HEK293 (cell line): ENCODE data around the gene AMZ2.

Experiments used
- BCL11A ChIP-seq: fragments of 450-650 bp; formaldehyde crosslinking; IDR thresholded peaks from 2 replicates; pipeline ENCODE4 v1.5.1; 2016; ENCODE audit warnings: low read depth, missing biosample characterization, missing genetic modification characterization
- BCL11B ChIP-seq: fragments of 450-650 bp; formaldehyde crosslinking; IDR thresholded peaks from 2 replicates; pipeline ENCODE4 v1.5.1; 2016; ENCODE audit warnings: low read depth, missing biosample characterization, missing genetic modification characterization
- ELK4 ChIP-seq: IDR thresholded peaks from 2 replicates; pipeline ENCODE4 v1.6.1; 2011; ENCODE audit warnings: mild to moderate bottlenecking, low read depth, low read length, borderline replicate concordance
- FEZF1 ChIP-seq: fragments of 450-650 bp; formaldehyde crosslinking; IDR thresholded peaks from 2 replicates; pipeline ENCODE4 v1.5.1; 2016; ENCODE audit warnings: missing biosample characterization, missing genetic modification characterization
- HOXC10 ChIP-seq: sonication (generic); formaldehyde crosslinking; IDR thresholded peaks from 2 replicates; pipeline ENCODE4 v1.8.1; 2023; ENCODE audit warnings: mild to moderate bottlenecking, missing genetic modification reagents
- KLF16 ChIP-seq: fragments of 450-650 bp; formaldehyde crosslinking; IDR thresholded peaks from 2 replicates; pipeline ENCODE4 v1.5.1; 2017; ENCODE audit warnings: missing biosample characterization, missing genetic modification characterization
- OSR2 ChIP-seq: fragments of 450-650 bp; formaldehyde crosslinking; IDR thresholded peaks from 2 replicates; pipeline ENCODE4 v1.5.1; 2016; ENCODE audit warnings: missing biosample characterization, missing genetic modification characterization
- OVOL3 ChIP-seq: fragments of 450-650 bp; formaldehyde crosslinking; IDR thresholded peaks from 2 replicates; pipeline ENCODE4 v1.5.1; 2016; ENCODE audit warnings: missing biosample characterization, missing genetic modification characterization
- PRDM6 ChIP-seq: fragments of 450-650 bp; formaldehyde crosslinking; IDR thresholded peaks from 2 replicates; pipeline ENCODE4 v1.5.1; 2017; ENCODE audit warnings: missing biosample characterization, missing genetic modification characterization
- RBAK ChIP-seq: fragments of 450-650 bp; formaldehyde crosslinking; IDR thresholded peaks from 2 replicates; pipeline ENCODE4 v1.5.1; 2016; ENCODE audit warnings: missing biosample characterization, missing genetic modification characterization
- WT1 ChIP-seq: fragments of 450-650 bp; formaldehyde crosslinking; IDR thresholded peaks from 2 replicates; pipeline ENCODE4 v1.5.1; 2016; ENCODE audit warnings: missing biosample characterization, missing genetic modification characterization
- ZBTB7A ChIP-seq: fragments of 450-650 bp; formaldehyde crosslinking; IDR thresholded peaks from 2 replicates; pipeline ENCODE4 v1.5.1; 2016; ENCODE audit warnings: low read depth, missing biosample characterization, missing genetic modification characterization
- ZFP37 ChIP-seq: fragments of 450-650 bp; formaldehyde crosslinking; IDR thresholded peaks from 2 replicates; pipeline ENCODE4 v1.5.1; 2016; ENCODE audit warnings: missing biosample characterization, missing genetic modification characterization
- ZIC2 ChIP-seq: fragments of 450-650 bp; formaldehyde crosslinking; IDR thresholded peaks from 2 replicates; pipeline ENCODE4 v1.5.1; 2016; ENCODE audit warnings: missing biosample characterization, missing genetic modification characterization
- ZNF112 ChIP-seq: fragments of 450-650 bp; formaldehyde crosslinking; IDR thresholded peaks from 2 replicates; pipeline ENCODE4 v1.5.0; 2017; ENCODE audit warnings: missing biosample characterization, missing genetic modification characterization
- ZNF155 ChIP-seq: fragments of 450-650 bp; formaldehyde crosslinking; IDR thresholded peaks from 2 replicates; pipeline ENCODE4 v1.5.1; 2016; ENCODE audit warnings: missing biosample characterization, missing genetic modification characterization
- ZNF174 ChIP-seq: fragments of 450-650 bp; formaldehyde crosslinking; IDR thresholded peaks from 2 replicates; pipeline ENCODE4 v1.5.0; 2017; ENCODE audit warnings: missing biosample characterization, mild to moderate bottlenecking, missing genetic modification characterization
- ZNF221 ChIP-seq: fragments of 450-650 bp; formaldehyde crosslinking; IDR thresholded peaks from 2 replicates; pipeline ENCODE4 v1.5.1; 2017; ENCODE audit warnings: missing biosample characterization, missing genetic modification characterization, borderline replicate concordance
- ZNF341 ChIP-seq: fragments of 450-650 bp; formaldehyde crosslinking; IDR thresholded peaks from 2 replicates; pipeline ENCODE4; 2016; ENCODE audit warnings: low read depth, missing biosample characterization, missing genetic modification characterization
- ZNF354C ChIP-seq: fragments of 450-650 bp; formaldehyde crosslinking; IDR thresholded peaks from 2 replicates; pipeline ENCODE4 v1.5.1; 2016; ENCODE audit warnings: missing biosample characterization, missing genetic modification characterization, low read depth, borderline replicate concordance
- ZNF37A ChIP-seq: fragments of 450-650 bp; IDR thresholded peaks from 2 replicates; pipeline ENCODE4 v1.5.1; 2018; ENCODE audit warnings: missing biosample characterization, missing genetic modification characterization
- ZNF473 ChIP-seq: fragments of 450-650 bp; formaldehyde crosslinking; IDR thresholded peaks from 2 replicates; pipeline ENCODE4 v1.5.1; 2017; ENCODE audit warnings: missing biosample characterization, missing genetic modification characterization
- ZNF510 ChIP-seq: fragments of 450-650 bp; formaldehyde crosslinking; IDR thresholded peaks from 2 replicates; pipeline ENCODE4 v1.5.1; 2018; ENCODE audit warnings: mild to moderate bottlenecking, missing genetic modification characterization, missing biosample characterization; ENCODE audit not compliant: insufficient replicate concordance
- ZNF530 ChIP-seq: fragments of 450-650 bp; formaldehyde crosslinking; IDR thresholded peaks from 2 replicates; pipeline ENCODE4 v1.5.1; 2016; ENCODE audit warnings: low read depth, missing biosample characterization, missing genetic modification characterization
- ZNF561 ChIP-seq: fragments of 450-650 bp; IDR thresholded peaks from 2 replicates; pipeline ENCODE4 v1.5.1; 2018; ENCODE audit warnings: missing biosample characterization, missing genetic modification characterization, borderline replicate concordance
- ZNF610 ChIP-seq: fragments of 450-650 bp; formaldehyde crosslinking; IDR thresholded peaks from 2 replicates; pipeline ENCODE4 v1.5.1; 2016; ENCODE audit warnings: missing biosample characterization, missing genetic modification characterization, borderline replicate concordance
- ZNF626 ChIP-seq: fragments of 450-650 bp; sonication (Bioruptor Pico); formaldehyde crosslinking; IDR thresholded peaks from 2 replicates; pipeline ENCODE4 v1.5.1; 2018; ENCODE audit warnings: missing biosample characterization, missing genetic modification characterization, inconsistent platforms
- ZNF629 ChIP-seq: fragments of 450-650 bp; formaldehyde crosslinking; IDR thresholded peaks from 2 replicates; pipeline ENCODE4 v1.5.1; 2017; ENCODE audit warnings: missing biosample characterization, missing genetic modification characterization
- ZNF658 ChIP-seq: fragments of 450-650 bp; formaldehyde crosslinking; IDR thresholded peaks from 2 replicates; pipeline ENCODE4; 2016; ENCODE audit warnings: missing biosample characterization, missing genetic modification characterization
- ZNF701 ChIP-seq: fragments of 450-650 bp; formaldehyde crosslinking; IDR thresholded peaks from 2 replicates; pipeline ENCODE4 v1.5.1; 2016; ENCODE audit warnings: missing biosample characterization, missing genetic modification characterization
- ZNF777 ChIP-seq: fragments of 450-650 bp; formaldehyde crosslinking; IDR thresholded peaks from 2 replicates; pipeline ENCODE4 v1.5.1; 2017; ENCODE audit warnings: missing biosample characterization, missing genetic modification characterization, borderline replicate concordance
- ZNF792 ChIP-seq: fragments of 450-650 bp; formaldehyde crosslinking; IDR thresholded peaks from 2 replicates; pipeline ENCODE4 v1.5.1; 2016; ENCODE audit warnings: missing biosample characterization, missing genetic modification characterization
- ZNF843 ChIP-seq: fragments of 450-650 bp; formaldehyde crosslinking; IDR thresholded peaks from 2 replicates; pipeline ENCODE4 v1.5.1; 2016; ENCODE audit warnings: missing biosample characterization, missing genetic modification characterization
- ZSCAN30 ChIP-seq: fragments of 450-650 bp; IDR thresholded peaks from 2 replicates; pipeline ENCODE4 v1.5.1; 2018; ENCODE audit warnings: missing biosample characterization, mild to moderate bottlenecking, missing genetic modification characterization, moderate library complexity
- TF ChIP-seq, protein P1 (sequence below): fragments of 450-650 bp; formaldehyde crosslinking; IDR thresholded peaks from 2 replicates; pipeline ENCODE4 v1.5.1; 2016; ENCODE audit warnings: missing biosample characterization, missing genetic modification characterization
- TF ChIP-seq, protein P2 (sequence below): sonication (generic); formaldehyde crosslinking; IDR thresholded peaks from 2 replicates; pipeline ENCODE4 v1.8.1; 2022; ENCODE audit warnings: mild to moderate bottlenecking, moderate library complexity, missing genetic modification reagents

Gene AMZ2

DNA sequence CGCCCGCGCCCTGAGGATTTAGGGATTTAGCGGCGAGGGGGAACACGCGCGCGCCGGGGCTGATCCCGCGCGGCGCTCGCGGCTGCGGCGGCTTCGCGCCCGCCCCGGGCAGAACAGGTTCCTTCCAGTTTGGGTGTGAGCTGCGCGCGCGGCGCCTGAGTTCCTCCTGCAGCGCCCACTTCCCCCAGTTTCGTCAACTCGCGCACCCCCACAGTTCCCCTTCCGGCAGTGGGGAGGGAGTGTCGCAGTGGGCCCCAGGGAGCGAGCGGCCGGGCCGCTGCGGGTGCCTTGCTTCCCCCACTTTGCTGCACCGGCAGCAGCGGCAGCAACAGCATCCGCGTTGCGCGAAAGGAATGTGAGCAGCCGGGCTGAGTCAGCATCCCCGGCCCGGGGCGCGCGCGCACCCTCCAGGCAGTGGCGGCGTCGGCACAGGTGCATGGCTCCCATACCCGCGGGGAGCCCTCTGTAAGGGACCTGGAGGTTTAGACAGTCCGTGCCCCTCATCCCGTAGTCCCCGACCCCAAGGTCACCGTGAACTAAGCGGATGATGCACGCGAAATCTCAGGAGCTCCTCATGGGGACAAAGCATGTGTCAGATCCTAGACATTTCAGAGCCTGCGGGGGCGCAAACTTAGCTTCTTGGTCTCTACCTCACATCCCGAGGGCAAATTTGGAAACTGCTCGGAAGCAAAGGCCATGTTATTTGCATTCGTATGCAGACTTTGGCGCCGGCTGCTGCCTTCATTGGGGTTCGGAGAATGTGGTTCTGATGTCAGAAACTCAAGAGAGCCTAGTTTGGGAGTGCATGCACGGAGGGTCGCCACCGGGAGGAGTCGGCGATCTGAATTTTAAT, 44.2 kb downstream of the AMZ2 start (continued):
- TF ChIP-seq PRDM6 (tag by site-specific recombination): no peak
- peak; percentile 23; the same call in 1 of the 2 replicates for TF ChIP-seq WT1 (tag by site-specific recombination)
- TF ChIP-seq, protein P1, sequence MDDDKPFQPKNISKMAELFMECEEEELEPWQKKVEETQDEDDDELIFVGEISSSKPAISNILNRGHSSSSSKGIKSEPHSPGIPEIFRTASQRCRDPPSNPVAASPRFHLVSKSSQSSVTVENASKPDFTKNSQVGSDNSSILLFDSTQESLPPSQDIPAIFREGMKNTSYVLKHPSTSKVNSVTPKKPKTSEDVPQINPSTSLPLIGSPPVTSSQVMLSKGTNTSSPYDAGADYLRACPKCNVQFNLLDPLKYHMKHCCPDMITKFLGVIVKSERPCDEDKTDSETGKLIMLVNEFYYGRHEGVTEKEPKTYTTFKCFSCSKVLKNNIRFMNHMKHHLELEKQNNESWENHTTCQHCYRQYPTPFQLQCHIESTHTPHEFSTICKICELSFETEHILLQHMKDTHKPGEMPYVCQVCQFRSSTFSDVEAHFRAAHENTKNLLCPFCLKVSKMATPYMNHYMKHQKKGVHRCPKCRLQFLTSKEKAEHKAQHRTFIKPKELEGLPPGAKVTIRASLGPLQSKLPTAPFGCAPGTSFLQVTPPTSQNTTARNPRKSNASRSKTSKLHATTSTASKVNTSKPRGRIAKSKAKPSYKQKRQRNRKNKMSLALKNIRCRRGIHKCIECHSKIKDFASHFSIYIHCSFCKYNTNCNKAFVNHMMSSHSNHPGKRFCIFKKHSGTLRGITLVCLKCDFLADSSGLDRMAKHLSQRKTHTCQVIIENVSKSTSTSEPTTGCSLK (tag by site-specific recombination): no peak
- TF ChIP-seq ZNF530 (tag by site-specific recombination): no peak
- peak; percentile 64; the same call in 1 of the 2 replicates for TF ChIP-seq ZNF777 (tag by site-specific recombination)
- TF ChIP-seq ZNF792: peak; percentile 81; the same call in 1 of the 2 replicates
- no peak for TF ChIP-seq OVOL3 (tag by site-specific recombination)
- TF ChIP-seq ZNF561 (tag by site-specific recombination): peak; percentile 83
- no peak for TF ChIP-seq ZNF658 (tag by site-specific recombination)
- TF ChIP-seq ZNF610 (tag by site-specific recombination): no peak
- no peak for TF ChIP-seq FEZF1 (tag by site-specific recombination)
- TF ChIP-seq ZNF341 (tag by site-specific recombination): peak; percentile 48; the same call in 1 of the 2 replicates
- TF ChIP-seq BCL11B (tag by site-specific recombination): no peak
- no peak for TF ChIP-seq ZNF701
- TF ChIP-seq HOXC10 (CRISPR knock-in tag): no peak
- TF ChIP-seq ZNF221 (tag by site-specific recombination): no peak
- no peak for TF ChIP-seq ZNF174
- TF ChIP-seq ZNF155 (tag by site-specific recombination): no peak
- TF ChIP-seq BCL11A: no peak; the same call in 1 of the 2 replicates
- no peak for TF ChIP-seq ZNF37A (tag by site-specific recombination)
- TF ChIP-seq ZSCAN30 (tag by site-specific recombination): peak; percentile 52; the same call in 1 of the 2 replicates
- no peak for TF ChIP-seq ELK4
- no peak for TF ChIP-seq ZBTB7A (tag by site-specific recombination)
- TF ChIP-seq RBAK (tag by site-specific recombination): no peak
- TF ChIP-seq, protein P2, sequence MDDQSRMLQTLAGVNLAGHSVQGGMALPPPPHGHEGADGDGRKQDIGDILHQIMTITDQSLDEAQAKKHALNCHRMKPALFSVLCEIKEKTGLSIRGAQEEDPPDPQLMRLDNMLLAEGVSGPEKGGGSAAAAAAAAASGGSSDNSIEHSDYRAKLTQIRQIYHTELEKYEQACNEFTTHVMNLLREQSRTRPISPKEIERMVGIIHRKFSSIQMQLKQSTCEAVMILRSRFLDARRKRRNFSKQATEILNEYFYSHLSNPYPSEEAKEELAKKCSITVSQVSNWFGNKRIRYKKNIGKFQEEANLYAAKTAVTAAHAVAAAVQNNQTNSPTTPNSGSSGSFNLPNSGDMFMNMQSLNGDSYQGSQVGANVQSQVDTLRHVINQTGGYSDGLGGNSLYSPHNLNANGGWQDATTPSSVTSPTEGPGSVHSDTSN (CRISPR knock-in tag): 0 out of 2 replicates have a peak, but pooled peaks have one; percentile 47
- no peak for TF ChIP-seq ZNF473
- TF ChIP-seq ZIC2 (tag by site-specific recombination): peak; percentile 94
- peak; percentile 77 for TF ChIP-seq ZNF629
- no peak for TF ChIP-seq ZNF510 (tag by site-specific recombination)
- TF ChIP-seq ZNF626 (tag by site-specific recombination): no peak
- TF ChIP-seq ZNF112: no peak
- no peak for TF ChIP-seq ZNF354C
- TF ChIP-seq OSR2 (tag by site-specific recombination): peak; percentile 74
- TF ChIP-seq ZFP37 (tag by site-specific recombination): 0 out of 2 replicates have a peak, but pooled peaks have one; percentile 36
- TF ChIP-seq ZNF843 (tag by site-specific recombination): peak; percentile 53
- 0 out of 2 replicates have a peak, but pooled peaks have one; percentile 23 for TF ChIP-seq KLF16
